ENCODE results near the gene TLN1.

Gene TLN1

DNA sequence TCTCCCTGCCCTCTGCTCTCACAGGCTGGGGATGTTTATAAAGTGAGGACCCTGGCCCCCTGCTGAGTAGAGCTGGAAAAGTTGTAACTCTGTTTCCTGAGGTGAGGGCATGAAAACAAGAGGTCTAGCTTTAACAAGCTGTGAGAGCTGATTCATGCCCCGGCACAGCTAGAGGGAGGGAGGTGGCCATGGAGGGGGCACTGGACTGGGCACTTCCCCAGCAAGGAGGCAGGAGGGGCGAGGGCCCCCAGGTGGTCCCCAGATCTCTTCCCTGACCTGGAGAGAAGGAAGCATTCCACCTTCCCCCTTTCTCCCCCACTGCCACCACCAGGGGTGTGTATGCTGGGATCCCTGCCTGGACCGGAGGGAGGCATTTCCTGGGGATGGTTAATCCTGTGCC lies 22.3 kb upstream of the TLN1 start, which contains the start of gene MSMP:
MSMP (minus strand) TSS at position 13 of the 400 bp plus-strand sequence. CDS start 147 bp downstream, outside the sequence.
- no peak for DNase-seq

DNA sequence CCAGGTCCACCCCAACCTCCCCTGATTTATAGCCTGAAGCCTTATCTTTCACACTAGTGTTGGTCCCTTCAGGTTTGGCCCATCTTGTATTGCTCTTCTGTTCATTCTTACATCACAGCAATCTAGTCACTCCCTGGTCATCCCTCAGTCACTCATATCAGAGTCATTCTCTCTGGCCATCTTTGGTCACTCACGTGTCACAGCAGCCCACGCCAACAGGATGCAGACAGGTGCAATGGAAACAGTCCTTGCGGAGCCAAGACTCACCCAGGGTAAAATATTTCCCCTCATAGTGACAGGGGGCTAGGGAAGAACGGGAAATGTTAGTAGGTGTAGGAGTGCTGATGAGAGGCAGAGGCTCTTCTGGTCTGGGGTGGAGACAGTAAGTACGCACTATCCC lies 21.5 kb upstream of the TLN1 start:
- no peak for DNase-seq

DNA sequence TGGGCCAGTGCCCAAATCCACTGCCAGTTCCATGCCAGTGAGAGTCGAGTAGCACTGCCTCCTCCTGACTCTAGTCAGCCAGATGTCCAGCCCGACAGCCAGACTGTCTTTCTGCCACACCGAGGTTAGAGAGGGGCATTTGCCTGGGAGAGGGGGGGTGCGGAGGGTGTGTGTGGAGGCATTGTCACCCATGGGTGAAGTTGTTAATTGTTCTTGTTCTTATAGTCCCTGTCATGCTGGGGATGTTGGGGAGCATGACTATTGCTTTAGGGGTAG lies 18.2 kb upstream of the TLN1 start:
- no peak for DNase-seq

DNA sequence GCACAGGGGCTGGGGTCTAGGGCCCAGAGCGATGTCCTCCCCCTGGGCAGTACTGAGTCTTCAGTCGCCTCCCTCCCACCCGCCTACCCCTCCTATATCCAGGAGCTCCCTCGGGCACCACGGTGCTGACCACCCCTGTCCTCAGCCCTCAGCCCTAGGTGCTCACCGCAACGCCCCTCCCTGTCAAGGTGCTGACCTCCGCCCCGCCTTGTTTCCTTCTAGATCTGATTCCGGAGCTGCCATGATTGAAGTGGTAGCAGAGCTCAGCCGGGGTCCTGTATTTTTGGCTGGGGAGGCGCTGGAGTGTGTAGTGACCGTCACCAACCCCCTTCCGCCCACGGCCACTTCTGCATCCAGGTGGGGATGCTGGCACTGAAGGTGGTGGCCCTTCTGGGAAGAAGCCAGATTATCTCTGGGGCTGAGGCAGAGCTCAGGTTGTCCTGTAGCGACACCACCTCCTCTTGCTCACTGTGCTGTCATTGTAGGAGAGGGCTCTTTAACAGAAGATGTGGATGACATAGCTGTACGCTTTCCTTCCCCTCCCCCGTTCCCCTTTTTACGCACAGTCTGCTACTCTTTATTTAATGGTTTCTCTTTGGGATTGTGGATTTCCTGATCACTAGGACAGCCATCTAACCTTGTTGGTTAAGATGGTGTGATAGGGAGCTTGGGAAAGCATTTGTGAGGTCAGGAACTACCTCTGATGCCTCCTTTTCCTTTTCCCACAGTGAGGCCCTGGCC lies 17.7 kb upstream of the TLN1 start:
- peak; percentile 56 for DNase-seq

DNA sequence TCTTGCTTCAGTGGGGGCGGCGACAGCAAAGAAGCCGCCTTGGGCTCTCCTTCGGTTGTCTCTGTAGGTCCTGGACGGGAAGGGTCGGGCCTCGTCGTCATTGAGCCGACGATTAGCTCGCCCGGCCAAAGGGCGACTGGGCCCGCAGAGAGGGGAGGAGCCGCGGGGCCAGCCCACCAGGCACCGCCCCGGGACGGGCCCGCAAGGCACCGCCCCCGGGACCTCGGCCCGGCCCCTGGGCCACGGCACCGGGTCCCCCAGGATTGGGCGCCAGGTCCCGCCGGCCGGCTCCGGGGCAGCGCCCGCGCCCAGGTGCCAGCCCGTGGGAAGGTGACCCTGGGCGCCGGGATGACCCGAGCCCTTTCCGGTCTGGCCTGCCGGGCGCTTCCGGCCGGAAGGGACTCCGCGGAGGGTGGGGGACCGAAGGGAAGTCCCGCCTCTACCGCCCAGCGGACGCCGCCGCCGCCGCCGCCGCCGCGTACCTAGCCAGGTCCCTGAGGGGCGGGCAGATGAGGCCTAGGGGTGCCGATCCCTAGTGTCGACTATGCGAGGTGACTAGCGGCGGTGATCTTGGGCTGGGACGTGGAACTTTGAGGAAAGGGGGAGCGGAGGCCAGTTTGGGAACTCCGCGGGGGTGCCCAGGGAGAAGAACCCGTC lies 17.0 kb upstream of the TLN1 start, which contains the start of the genes GBA2 and RGP1:
GBA2 (minus strand) TSS at position 371 of the 657 bp plus-strand sequence. CDS start 524 bp downstream, outside the sequence.
RGP1 (plus strand) TSS at position 430 of the 657 bp plus-strand sequence. CDS start 469 bp downstream, outside the sequence.
- peak; percentile 72 for DNase-seq

GRCh38 chr9:35748242-35748857 lies 16.4 kb upstream of the TLN1 start:
- DNase-seq, result no peak

DNA sequence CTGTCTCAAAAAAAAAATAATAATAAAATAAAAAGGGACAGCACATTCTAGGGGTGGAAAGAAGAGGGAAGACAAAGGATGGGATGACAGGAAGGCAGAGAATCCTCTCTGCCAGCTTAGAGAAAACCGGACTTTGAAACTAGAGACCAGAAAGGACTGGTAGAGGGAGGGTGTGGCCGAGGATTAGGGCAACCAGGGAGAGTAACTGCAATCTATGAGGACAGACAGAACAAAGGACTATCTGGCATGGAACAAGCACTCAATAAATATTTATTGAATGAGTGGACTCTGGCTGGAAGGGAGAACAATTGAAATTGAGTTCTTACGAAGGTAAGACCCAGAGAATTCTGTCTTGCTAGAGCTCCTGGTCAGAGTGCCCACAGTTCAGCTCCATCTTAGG lies 14.6 kb upstream of the TLN1 start:
- DNase-seq, result no peak

DNA sequence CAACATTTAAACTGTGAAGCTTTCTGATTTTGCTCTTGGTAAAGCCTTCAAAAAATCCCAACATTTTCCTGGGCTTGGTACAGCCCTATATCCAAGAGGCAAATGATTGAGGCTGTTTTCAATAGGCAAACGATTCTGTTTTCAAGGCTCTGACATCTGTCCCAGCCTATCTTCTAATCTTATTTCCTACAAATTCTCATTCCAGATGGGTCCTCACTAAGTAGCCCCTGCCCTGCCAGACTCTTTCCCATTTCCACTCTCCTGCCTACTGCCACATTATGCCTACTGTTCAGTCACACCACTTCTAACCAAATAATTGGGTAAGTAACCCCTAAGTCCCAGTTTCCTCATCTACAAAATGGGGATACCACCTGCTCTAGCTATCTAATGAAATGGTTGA lies 13.6 kb upstream of the TLN1 start:
- DNase-seq, result no peak

GRCh38 chr9:35743880-35744518 lies 12.0 kb upstream of the TLN1 start:
- DNase-seq, result no peak

DNA sequence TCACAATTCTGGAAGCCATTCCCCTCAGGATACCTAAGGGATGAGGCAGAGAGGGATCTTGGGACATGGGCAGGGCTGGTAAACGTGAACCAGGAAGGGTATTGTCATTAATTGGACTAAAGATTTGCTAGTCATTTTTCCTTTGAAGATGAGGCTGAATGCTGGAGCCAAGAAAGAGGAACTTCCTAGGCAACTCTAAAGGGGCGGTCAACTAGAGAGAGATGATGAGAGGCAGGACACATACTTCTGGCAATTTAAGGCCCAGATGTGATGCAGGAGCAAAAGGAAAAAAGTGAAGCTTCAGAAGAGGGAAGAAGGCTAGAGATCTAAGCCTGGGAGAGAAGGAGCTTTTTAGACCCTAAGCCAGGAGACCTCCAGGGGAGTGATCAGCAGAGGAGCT lies 11.5 kb upstream of the TLN1 start:
- DNase-seq, result no peak

- no peak for DNase-seq
Measured at GRCh38 chr9:35741740-35742139, 9.7 kb upstream of the TLN1 start.

GRCh38 chr9:35740243-35740642 lies 8.2 kb upstream of the TLN1 start:
- no peak for DNase-seq

DNA sequence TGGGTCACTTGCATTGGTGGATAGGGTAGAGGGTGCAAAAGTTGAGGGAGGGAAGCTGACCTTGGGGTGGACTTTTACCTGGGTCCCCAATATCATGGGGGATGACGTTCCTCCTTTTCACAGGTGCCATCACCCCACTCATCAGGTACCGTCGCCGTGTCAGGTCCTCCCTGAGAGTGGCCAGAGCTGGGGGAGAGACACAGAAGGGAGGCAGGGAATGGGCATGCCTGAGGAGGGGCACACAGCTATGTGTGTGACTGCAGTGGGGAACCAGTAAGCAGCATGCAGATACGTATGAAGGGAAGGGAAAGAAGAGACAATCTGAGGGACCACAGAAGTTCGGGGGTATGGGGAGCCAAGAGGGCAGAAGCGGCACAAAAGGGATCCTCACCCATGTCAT lies 6.9 kb upstream of the TLN1 start:
- no peak for DNase-seq

GRCh38 chr9:35738186-35738585 lies 6.2 kb upstream of the TLN1 start:
- no peak for DNase-seq

DNA sequence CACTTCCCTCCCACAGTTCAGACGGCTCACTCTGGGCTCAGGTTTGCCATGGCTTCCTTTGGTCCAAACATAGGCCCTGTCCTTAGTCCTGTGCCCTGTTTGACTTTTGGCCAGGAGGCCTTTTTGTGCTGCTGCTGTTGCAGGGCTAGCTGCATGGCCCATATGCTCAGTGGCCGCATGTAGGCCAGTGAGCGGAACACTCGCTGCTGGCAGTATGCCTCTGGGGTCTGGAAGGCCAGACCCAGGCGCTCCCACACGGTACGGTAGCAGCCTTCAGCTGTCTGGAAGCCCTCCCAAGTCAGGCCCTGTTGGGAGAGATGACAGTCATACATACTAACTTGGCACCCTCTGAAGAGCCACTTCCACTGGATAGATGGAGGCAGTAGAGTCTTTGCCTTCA lies 5.1 kb upstream of the TLN1 start:
- no peak for DNase-seq

DNA sequence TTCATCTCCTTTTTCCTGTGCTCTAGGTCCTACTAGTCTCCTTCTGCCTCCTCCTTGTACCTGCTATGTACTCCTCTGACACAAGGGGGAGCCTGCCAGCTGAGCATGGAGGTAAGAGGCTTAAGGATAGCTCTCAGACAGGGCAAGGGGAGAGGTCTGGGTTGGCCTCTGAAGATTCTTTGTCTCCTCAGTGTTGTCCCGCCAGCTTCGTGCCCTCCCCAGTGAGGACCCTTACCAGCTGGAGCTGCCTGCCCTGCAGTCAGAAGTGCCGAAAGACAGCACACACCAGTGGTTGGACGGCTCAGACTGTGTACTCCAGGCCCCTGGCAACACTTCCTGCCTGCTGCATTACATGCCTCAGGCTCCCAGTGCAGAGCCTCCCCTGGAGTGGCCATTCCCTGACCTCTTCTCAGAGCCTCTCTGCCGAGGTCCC lies 4.2 kb upstream of the TLN1 start:
- DNase-seq, result peak; percentile 61

DNA sequence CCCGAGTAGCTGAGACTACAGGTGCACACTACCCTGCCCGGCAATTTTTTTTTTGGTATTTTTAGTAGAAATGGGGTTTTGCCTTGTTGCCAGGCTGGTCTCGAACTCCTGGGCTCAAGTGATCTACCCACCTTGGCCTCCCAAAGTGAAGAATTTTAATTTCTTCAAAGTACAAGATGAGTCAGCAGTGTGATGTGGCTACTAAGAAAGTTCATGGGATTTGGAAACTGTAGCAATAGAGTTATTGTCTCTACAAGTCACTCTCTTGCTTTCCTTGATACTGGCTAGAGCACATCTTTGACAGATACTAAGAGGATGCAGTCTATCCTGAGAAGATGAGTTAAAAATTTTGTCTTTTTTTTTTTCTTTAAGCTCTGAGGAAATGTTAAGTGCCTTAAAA lies 2.1 kb upstream of the TLN1 start:
- DNase-seq, result no peak

DNA sequence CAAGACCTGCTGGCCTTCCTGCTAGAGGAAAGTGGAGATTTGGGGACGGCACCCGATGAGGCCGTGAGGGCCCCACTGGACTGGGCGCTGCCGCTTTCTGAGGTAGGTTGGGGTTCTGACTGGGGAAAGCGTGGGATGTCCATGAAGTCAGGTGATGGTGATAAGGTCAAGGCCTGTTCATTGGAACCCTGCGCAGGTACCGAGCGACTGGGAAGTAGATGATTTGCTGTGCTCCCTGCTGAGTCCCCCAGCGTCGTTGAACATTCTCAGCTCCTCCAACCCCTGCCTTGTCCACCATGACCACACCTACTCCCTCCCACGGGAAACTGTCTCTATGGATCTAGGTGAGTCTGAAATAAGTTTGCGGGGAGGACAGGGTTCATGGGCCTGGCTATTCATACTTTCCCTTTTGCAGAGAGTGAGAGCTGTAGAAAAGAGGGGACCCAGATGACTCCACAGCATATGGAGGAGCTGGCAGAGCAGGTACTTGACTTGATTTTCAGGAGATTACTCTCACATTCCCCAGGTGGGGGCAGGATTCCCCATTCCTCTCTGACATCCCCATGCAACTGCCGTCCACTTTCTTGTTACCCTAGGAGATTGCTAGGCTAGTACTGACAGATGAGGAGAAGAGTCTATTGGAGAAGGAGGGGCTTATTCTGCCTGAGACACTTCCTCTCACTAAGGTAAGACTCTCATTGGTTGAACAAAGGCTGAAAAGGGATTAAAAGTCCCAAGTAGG lies 976 bp upstream of the TLN1 start:
- DNase-seq, result no peak

- DNase-seq, result no peak
Measured at GRCh38 chr9:35731415-35732184, 395 bp downstream of the TLN1 start.

GRCh38 chr9:35730486-35730854 lies 1.5 kb downstream of the TLN1 start:
- no peak for DNase-seq

DNA sequence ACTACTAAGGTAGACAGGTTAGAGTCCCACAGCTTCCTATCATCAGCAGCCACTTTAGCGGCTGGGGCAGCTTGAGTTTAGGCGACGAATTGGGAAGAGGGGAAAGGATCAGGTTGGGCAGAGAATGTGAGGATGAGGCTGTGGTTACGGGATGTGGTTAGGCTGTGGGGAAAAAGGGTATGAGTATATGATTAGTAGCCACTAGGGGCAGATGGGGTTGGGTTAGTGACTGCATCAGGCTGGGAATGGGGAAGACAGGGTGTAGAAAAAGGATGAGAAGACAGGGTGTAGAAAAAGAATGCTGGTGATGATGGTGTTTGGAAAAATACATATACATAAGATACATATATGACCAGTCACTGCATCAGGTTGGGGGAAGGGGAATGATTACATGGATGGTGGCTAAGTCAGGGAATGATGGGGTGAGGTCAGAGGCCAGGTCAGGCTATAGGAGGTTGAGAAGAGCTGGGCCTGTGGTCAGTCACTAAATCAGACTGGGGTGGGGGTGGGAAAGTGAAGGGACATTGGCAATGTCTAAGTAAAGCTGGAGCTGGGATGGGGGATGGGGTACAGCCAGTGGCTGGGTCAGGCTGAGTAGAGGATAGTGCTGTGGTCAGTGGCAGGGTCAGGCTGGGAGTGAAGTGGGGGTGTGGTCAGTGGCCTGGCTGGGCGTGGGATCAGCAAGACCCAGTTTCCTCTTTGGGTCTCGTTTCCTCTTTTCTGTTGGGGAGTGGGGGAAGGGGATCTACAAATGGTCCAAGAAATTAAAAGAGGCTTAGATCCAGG lies 2.1 kb downstream of the TLN1 start:
- no peak for DNase-seq

All from activated T-cell treated with anti-CD3 and anti-CD28 coated beads, Interleukin-2, amount 50 U/mL, for 1 hour (primary cell).